Immature natural killer cell (primary cell): Measurements from ENCODE around the gene WHRN. TPM values are rescaled to one million over a fixed set of nuclear protein-coding genes. Genes with fewer than 3 reads are reported as not detected.

Source experiments
- DNase-seq, 3 donors: peaks; one replicate each; pipeline ENCODE4 v3.0.0; 2022; ENCODE audit warnings: mixed read lengths in 1 of 3
- H3K27ac Mint-ChIP-seq, 6 donors: one replicate each; pipeline ENCODE4 v1.8.0; 2020; ENCODE audit warnings: mixed read lengths in 6 of 6, mild to moderate bottlenecking in 5 of 6, inconsistent platforms in 4 of 6, moderate library complexity in 3 of 6
- H3K27me3 Mint-ChIP-seq, 3 donors: one replicate each; pipeline ENCODE4 v1.8.0; 2020 to 2021; ENCODE audit warnings: low read depth in 3 of 3, mild to moderate bottlenecking in 3 of 3, mixed read lengths in 3 of 3, moderate library complexity in 3 of 3, inconsistent platforms in 1 of 3
- H3K36me3 Mint-ChIP-seq, 3 donors: one replicate each; pipeline ENCODE4 v1.8.0; 2020; ENCODE audit warnings: mixed read lengths in 3 of 3, inconsistent platforms in 2 of 3, mild to moderate bottlenecking in 2 of 3
- H3K4me1 Mint-ChIP-seq, 2 donors: one replicate each; pipeline ENCODE4 v1.8.0; 2020; ENCODE audit warnings: inconsistent platforms in 2 of 2, mild to moderate bottlenecking in 2 of 2, mixed read lengths in 2 of 2, moderate library complexity in 1 of 2
- H3K4me3 Mint-ChIP-seq, 5 donors: one replicate each; pipeline ENCODE4 v1.8.0; 2020; ENCODE audit warnings: mild to moderate bottlenecking in 5 of 5, mixed read lengths in 5 of 5, inconsistent platforms in 3 of 5, moderate library complexity in 3 of 5
- H3K9me3 Mint-ChIP-seq, 6 donors: one replicate each; pipeline ENCODE4 v1.8.0; 2020; ENCODE audit warnings: mild to moderate bottlenecking in 6 of 6, mixed read lengths in 6 of 6, inconsistent platforms in 4 of 6, moderate library complexity in 3 of 6
- polyA plus RNA-seq, 3 donors: library from polyadenylated mRNA; unstranded; fragments of 300-500 nt; fragmentation: Illumina TruSeq; gene quantifications; one replicate each; pipeline ENCODE4 v1.2.3, GENCODE V29; 2021

Gene WHRN
- polyA plus RNA-seq, 3 donors from 2014 or later: 0.22 to 1.4 (median 1.0) TPM

DNA sequence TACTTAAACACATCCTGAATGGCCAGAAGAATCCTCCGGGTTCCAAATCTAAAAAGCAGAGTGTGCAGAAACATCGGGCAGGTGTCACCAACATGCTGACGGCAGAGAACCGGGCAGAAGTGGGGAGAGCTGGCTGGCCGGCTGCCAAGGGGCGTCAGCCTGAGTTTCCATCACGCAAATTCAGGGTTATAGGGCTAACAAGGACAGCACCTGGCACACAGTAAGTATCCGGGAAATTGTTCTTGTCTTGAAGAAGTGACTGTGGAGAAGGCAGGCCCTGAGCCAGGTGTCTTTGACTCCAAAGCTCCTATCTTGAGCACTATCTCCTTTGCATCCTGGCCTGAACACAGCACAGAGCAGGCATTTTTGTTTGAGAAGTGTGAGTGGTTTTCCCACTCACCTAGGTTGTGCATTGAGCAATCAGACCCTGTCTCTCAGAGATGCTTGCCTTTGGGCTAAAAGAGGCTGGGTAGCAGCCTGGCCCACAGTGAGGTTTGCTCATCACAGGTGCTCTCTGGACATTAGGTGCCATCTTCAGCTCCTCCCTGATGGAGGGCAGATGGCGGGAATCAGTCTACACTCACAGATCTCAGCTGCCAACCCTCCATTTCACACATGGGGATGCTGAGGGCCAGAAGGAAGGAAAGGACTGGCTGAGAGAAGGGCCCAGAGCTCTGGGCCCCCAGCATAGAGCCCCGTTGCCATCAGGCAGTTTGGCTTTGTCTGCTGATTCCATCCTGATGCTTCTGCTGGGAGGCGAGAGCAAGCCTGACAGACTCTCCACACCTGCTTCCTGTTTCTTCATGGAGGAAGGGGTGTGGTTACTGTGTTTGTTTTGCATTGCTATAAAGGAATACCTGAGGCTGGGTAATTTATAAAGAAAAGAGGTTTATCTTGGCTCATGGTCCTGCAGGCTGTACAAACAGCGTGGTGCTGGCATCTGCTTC is 52.8 kb downstream of the WHRN start:
- H3K4me1 Mint-ChIP-seq: peaks cover 31 to 37% of the 10 kb centered on the region in 2 donors
- no peak overlapping the region for H3K4me3 Mint-ChIP-seq
- DNase-seq: no peak
- no peaks in the 10 kb centered on the region for H3K36me3 Mint-ChIP-seq
- peaks cover 2 to 6% (median 3%) of the 10 kb centered on the region in 3 donors for H3K27me3 Mint-ChIP-seq
- H3K9me3 Mint-ChIP-seq: no peaks in the 10 kb centered on the region
- peak overlapping the region in 2 of 6 donors; percentile 21 to 35 for H3K27ac Mint-ChIP-seq

DNA sequence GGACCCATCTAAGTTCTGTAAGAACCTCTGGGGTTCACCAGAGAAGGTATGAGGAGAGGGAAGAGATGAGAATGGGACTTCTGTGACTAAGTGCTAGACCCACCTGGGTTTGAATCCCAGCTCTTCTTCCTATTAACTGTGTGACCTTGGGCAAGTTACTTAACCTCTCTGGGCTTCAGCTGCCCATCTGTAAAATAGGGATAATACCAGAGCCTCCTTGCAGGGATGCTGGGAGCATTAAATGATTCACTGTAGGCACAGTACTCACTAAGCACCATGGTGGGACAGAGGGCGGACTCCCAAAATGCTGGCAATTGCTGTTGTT is 53.6 kb downstream of the WHRN start:
- Mint-ChIP-seq H3K9me3 (no peaks in the 10 kb centered on the region), H3K36me3 (no peaks in the 10 kb centered on the region), H3K27me3 (peaks cover 2 to 8% (median 3%) of the 10 kb centered on the region in 3 donors), H3K4me1 (peaks cover 31 to 37% of the 10 kb centered on the region in 2 donors), H3K4me3 (peak overlapping the region in 1 of 5 donors; percentile 30), H3K27ac (peak overlapping the region in 3 of 6 donors; percentile 17 to 54 (median 40))
- no peak for DNase-seq

DNA sequence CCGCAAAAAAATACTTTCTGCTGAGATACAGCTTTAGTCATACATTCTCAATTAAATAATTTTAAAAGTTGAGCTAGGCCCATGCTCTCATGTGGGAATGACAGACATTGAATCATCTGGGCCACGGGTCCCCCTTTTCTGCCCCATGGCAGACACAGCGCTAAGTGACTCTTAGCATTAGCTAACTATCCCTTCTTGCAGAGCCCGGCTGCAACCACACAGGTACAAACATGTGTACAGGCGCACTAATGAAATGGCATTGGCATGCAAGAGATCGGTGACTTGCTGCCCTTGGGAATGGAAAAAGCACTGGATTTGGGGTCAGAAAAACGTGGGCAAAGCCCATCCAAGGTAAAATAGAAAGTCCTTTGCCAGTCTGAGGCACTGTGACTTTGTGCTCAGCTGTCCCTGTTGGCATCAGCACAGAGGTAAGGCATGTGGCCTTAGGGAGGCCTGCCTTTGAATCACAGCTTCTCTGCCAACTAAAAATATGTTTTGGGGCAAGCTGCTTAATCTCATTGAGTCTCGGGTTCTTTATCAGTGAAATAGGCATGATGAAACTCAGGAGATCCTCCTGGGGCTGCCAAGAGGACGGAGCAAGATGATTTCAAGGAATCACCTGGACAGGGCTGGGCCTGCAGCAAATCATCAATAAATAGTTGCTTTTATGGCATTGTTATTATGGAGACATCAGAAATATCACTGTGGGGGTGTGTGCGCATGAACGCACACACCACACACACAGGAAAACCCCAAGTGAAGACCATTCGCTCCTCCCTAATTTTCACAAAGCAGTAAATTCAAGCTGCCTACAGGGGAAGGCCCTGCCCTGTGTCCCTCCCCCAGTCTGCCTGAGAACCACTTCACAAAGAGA is 54.2 kb downstream of the WHRN start:
- peaks cover 2 to 9% (median 3%) of the 10 kb centered on the region in 3 donors for H3K27me3 Mint-ChIP-seq
- H3K36me3 Mint-ChIP-seq: no peaks in the 10 kb centered on the region
- peak overlapping the region in 1 of 5 donors; percentile 30 for H3K4me3 Mint-ChIP-seq
- no peaks in the 10 kb centered on the region for H3K9me3 Mint-ChIP-seq
- peaks cover 31 to 37% of the 10 kb centered on the region in 2 donors for H3K4me1 Mint-ChIP-seq
- peak overlapping the region in 5 of 6 donors; percentile 1 to 54 (median 17) for H3K27ac Mint-ChIP-seq
- DNase-seq: peak; percentile 21 to 31 (median 24)

DNA sequence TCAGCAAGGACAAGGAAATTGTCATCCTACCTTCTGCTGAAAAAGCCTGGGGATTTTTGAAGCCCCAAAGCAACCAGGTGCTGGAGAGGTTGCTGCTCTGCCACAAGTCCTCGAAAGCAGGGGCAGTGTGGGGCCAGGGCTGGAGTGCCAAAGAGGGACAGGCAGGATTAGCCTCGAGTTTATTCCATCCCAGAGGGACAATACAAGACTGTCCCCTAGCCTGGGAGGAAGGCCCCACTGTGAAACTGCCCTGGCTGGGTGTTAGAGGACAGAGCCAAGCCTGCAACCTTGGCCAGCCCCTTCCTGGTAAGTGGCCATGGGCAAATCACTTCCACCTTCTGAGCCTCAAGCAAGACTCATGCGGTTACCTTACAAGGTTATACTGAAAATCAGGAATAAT is 55.1 kb downstream of the WHRN start:
- no peaks in the 10 kb centered on the region for H3K9me3 Mint-ChIP-seq
- peaks cover 2 to 8% (median 3%) of the 10 kb centered on the region in 3 donors for H3K27me3 Mint-ChIP-seq

DNA sequence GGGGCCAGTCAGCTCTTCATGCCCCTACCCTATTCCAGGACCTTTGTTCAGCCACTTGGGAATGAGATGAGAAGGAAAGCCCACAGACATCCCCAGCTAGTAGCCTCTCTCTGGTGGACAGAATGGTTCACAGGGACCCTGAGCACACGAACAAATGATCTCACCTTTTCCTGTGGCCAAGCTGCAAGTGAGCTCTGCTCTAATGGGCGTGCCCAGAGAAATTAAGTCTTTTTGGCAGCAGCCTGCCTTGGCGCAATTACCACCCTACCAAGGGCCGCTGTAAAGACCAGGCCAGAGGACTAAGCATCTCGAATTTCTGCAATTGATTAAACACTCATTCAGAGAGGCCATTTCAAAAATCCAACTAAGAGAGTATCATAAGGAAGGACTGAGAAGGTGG is 56.0 kb downstream of the WHRN start:
- H3K36me3 Mint-ChIP-seq: no peaks in the 10 kb centered on the region
- peaks cover 2 to 4% (median 3%) of the 10 kb centered on the region in 3 donors for H3K27me3 Mint-ChIP-seq
- H3K4me1 Mint-ChIP-seq: peaks cover 31 to 37% of the 10 kb centered on the region in 2 donors
- no peaks in the 10 kb centered on the region for H3K9me3 Mint-ChIP-seq
- H3K27ac Mint-ChIP-seq: peak overlapping the region in 1 of 6 donors; percentile 37
- H3K4me3 Mint-ChIP-seq: no peak overlapping the region
- DNase-seq: no peak

More for the DNA sequence above, 55.1 kb downstream of the WHRN start:
- Mint-ChIP-seq H3K36me3 (no peaks in the 10 kb centered on the region), H3K4me1 (peaks cover 31 to 37% of the 10 kb centered on the region in 2 donors), H3K27ac (no peak overlapping the region), H3K4me3 (no peak overlapping the region)
- no peak for DNase-seq

DNA sequence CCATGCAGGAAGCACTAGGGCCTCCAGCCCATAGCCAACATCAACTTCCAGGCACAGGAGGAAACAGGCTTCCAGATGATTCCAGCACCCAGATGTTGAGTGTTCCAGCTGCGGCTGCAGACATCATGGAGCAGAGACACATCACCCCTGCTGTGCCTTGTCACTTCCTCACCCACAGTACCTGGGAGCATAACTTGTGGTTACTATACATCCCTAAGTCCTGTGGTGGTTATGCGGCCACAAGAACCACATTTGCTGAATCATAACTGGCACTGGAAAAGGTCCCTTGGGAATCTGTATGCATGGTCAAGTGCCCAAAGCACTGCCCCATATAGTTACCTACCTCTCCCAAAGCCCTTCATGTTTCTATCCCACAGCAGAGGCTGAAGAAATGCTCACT is 56.6 kb downstream of the WHRN start:
- H3K27ac Mint-ChIP-seq: peak overlapping the region in 1 of 6 donors; percentile 40

DNA sequence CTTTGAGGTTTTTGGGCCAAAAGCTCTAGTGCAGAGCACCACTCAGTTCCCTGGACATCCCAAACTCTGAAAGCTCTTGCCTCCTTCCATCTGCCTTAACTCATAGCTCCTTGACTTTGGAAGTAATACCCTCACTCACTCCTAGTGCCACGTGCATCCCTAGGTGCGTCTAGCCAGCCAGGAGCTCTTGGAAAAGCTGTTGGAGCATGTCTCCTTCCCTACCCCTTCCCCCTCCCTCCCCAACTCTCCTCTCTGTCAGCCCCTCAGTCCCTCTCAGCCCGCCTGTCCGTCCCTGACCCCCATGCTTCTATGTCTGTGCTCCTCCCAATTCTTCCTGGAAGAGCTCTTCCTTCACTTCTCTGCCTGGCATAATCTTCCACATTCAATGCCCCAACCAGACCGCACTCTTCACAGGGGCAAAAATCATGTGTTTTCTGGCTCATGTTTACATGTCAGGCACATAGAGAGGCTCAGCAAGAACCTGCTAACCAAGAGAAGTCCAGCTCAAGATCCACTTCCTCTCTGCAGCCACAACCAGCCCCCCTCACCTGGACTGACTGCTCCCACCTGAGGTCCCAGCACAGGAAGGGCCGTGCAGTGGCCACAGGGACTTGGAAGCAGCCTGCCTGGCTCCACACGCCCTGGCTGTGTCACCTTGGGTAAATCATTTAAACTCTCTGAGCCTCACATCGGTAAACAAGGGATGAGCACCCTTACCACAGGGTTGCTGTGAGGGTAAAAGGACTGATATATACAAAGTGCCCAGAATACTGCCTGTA is 58.4 kb downstream of the WHRN start:
- H3K27me3 Mint-ChIP-seq: peaks cover 0 to 4% (median 2%) of the 10 kb centered on the region in 3 donors
- no peaks in the 10 kb centered on the region for H3K36me3 Mint-ChIP-seq
- DNase-seq: no peak
- no peak overlapping the region for H3K4me3 Mint-ChIP-seq
- H3K27ac Mint-ChIP-seq: peak overlapping the region in 1 of 6 donors; percentile 3
- H3K9me3 Mint-ChIP-seq: no peaks in the 10 kb centered on the region
- H3K4me1 Mint-ChIP-seq: peaks cover 19 to 22% of the 10 kb centered on the region in 2 donors

More for the DNA sequence above, 56.6 kb downstream of the WHRN start:
- no peak overlapping the region for H3K4me3 Mint-ChIP-seq
- peaks cover 2 to 4% (median 3%) of the 10 kb centered on the region in 3 donors for H3K27me3 Mint-ChIP-seq
- DNase-seq: no peak
- H3K9me3 Mint-ChIP-seq: no peaks in the 10 kb centered on the region
- H3K4me1 Mint-ChIP-seq: peaks cover 31 to 37% of the 10 kb centered on the region in 2 donors
- H3K36me3 Mint-ChIP-seq: no peaks in the 10 kb centered on the region

DNA sequence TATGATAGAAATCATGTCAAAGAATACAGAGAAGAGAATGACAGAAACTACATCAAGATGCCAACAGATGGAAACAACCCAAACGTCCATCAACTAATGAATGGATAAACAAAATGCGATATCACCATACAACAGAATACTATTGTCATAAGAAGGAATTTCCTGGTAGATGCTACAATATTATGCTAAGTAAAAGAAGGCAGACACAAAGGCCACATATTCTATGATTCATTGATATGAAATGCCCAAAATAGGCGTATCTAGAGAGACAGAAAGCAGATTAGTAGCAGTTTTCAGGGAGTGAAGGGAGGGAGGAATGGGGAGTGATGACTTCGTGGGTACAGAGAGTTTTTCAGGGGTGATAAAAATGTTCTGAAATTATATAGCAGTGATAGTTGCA is 59.2 kb downstream of the WHRN start:
- no peaks in the 10 kb centered on the region for H3K36me3 Mint-ChIP-seq
- DNase-seq: no peak
- H3K4me1 Mint-ChIP-seq: peaks cover 11 to 14% of the 10 kb centered on the region in 2 donors
- H3K4me3 Mint-ChIP-seq: no peak overlapping the region
- peaks cover 0 to 3% (median 2%) of the 10 kb centered on the region in 3 donors for H3K27me3 Mint-ChIP-seq
- H3K9me3 Mint-ChIP-seq: no peaks in the 10 kb centered on the region
- H3K27ac Mint-ChIP-seq: no peak overlapping the region

DNA sequence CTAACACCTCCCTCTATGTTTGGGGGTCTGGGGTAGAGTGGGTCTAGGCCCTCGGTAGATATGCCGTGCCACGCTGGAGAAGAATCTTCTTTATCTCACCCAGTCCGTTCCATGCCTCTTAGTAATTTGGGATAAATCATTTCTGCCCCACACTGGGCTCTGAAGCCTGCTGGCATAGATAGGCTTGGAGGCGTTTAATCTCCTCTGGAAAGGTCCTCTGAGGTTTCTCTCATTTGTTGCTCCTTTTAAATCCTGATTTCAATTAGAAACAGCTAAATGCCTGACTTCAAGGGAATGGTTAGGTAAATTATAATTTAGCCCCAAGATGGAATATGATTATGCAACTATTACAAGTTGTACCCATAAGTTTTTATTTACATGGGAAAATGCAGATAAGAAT is 59.7 kb downstream of the WHRN start:
- H3K27me3 Mint-ChIP-seq: peaks cover 0 to 3% (median 0%) of the 10 kb centered on the region in 3 donors
- H3K27ac Mint-ChIP-seq: no peak overlapping the region
- H3K9me3 Mint-ChIP-seq: no peaks in the 10 kb centered on the region
- no peaks in the 10 kb centered on the region for H3K36me3 Mint-ChIP-seq
- peaks cover 8 to 12% of the 10 kb centered on the region in 2 donors for H3K4me1 Mint-ChIP-seq
- DNase-seq: no peak
- no peak overlapping the region for H3K4me3 Mint-ChIP-seq

DNA sequence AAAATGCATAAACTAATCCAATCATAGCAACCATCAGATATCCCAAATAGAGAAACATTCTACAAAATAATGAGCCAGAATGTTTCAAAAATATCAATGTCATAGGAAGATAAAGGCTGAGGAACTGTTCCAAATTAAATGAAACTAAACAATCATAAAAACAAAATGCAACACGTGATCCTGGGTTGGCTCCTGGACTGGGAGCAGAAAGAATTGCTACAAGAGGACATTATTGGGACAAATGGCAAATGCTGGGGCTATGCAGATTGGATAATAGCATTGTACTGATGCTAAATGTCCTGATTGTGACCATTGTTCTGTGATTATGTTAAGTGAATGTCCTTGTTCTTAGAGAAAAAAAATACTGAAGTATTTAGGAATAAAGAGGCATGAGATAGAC is 63.3 kb downstream of the WHRN start:
- Mint-ChIP-seq H3K4me1 (no peaks in the 10 kb centered on the region), H3K27me3 (peaks cover 0 to 4% (median 0%) of the 10 kb centered on the region in 3 donors), H3K36me3 (no peaks in the 10 kb centered on the region), H3K27ac (peak overlapping the region in 1 of 6 donors; percentile 12), H3K4me3 (no peak overlapping the region), H3K9me3 (no peaks in the 10 kb centered on the region)
- DNase-seq: no peak

DNA sequence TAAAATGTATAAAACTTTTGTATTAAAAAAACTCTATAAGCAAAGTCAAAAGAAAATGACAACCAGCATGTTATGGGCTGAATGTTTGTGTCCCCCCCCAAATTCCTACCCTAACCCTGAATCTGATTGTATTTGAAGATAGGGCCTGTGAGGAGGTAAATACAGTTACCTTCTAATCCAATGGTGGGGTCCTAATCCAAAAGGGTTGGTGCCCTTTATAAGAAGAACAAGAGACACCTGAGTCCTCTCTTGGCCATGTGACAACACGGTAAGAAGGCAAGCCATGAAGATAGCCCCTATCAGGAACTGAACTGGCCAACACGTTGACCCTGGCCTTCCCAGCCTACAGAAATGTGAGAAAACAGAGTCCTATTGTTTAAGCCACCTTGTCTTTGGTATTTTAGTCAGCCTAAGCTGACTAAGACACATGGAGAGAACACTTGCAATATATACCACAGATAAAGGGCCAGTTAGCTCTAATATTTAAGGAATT is 67.8 kb downstream of the WHRN start:
- H3K36me3 Mint-ChIP-seq: peaks cover 0 to 3% (median 0%) of the 10 kb centered on the region in 3 donors
- no peak overlapping the region for H3K4me3 Mint-ChIP-seq
- no peaks in the 10 kb centered on the region for H3K9me3 Mint-ChIP-seq
- peaks cover 0 to 2% (median 0%) of the 10 kb centered on the region in 3 donors for H3K27me3 Mint-ChIP-seq
- no peak overlapping the region for H3K27ac Mint-ChIP-seq
- peaks cover 2 to 5% of the 10 kb centered on the region in 2 donors for H3K4me1 Mint-ChIP-seq
- no peak for DNase-seq

DNA sequence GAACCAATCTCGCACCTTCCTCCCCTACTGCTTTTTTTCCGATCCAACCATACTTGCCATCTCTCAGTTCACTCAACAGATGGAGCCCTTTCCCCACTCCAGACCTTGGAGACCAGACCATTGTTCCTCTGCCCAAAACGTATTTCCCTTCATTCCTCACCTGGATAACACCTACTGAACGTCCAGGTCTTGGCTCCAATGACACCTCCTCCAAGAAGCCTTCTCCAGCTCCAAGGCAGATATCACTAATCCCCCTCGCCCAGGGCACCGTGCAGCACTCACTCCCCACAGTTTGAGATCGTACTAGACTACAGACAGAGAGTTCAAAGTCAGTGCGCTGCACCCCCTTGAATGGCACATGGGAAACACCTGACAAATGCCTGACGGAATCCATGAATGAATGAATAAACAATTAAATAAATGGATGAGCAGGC is 70.4 kb downstream of the WHRN start:
- no peak overlapping the region for H3K27ac Mint-ChIP-seq
- H3K36me3 Mint-ChIP-seq: peaks cover 0 to 3% (median 0%) of the 10 kb centered on the region in 3 donors
- no peak overlapping the region for H3K4me3 Mint-ChIP-seq
- peaks cover 0 to 2% (median 0%) of the 10 kb centered on the region in 3 donors for H3K27me3 Mint-ChIP-seq
- H3K9me3 Mint-ChIP-seq: no peaks in the 10 kb centered on the region
- peaks cover 2 to 5% of the 10 kb centered on the region in 2 donors for H3K4me1 Mint-ChIP-seq
- no peak for DNase-seq
